ENCODE measurements around the gene FGFR3. TPM values are rescaled to one million over a fixed set of nuclear protein-coding genes. Genes with fewer than 3 reads are reported as not detected.

Gene FGFR3
- total and polyA plus RNA-seq, 9 of the 15 experiments (the other 6 are each of a cell fraction or from before 2014, with no cell fraction given), result 1.2 to 60.4 (median 12.7) TPM

DNA sequence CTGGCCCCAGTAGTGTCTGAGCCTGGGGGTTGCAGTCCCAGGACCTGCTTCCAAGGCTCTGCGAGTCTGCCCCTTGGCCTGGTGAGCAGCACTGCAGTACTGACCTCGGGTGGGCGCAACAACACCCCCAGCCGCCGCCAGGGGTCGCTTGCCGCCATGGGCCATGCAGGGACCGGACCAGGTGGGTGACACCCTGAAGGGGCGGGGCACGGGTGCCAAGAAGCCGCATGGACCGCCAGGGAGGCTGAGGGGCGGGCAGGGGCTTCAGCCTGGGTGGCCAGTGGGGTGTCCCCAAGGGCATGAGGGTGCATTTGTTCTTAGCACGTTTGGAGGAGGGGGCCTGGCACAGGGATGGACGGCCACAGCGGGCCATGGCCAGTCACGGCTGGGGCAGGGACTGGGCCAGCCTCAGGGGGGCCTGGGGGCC, 46.8 kb upstream of the FGFR3 start (continued):
- no peak for TF ChIP-seq SP2 (IDR thresholded peaks at IDR 0.05; ENCODE audit: extremely low read depth, low read depth, low read length, poor library complexity, severe bottlenecking)
- TF ChIP-seq ZNF197 (CRISPR knock-in tag; IDR thresholded peaks at IDR 0.05; ENCODE audit: low read depth), result no peak
- no peak for TF ChIP-seq ERF (CRISPR knock-in tag; IDR thresholded peaks at IDR 0.05)
- TF ChIP-seq MCM2 (IDR thresholded peaks at IDR 0.05; ENCODE audit: low read depth), result no peak
- TF ChIP-seq, protein P1, sequence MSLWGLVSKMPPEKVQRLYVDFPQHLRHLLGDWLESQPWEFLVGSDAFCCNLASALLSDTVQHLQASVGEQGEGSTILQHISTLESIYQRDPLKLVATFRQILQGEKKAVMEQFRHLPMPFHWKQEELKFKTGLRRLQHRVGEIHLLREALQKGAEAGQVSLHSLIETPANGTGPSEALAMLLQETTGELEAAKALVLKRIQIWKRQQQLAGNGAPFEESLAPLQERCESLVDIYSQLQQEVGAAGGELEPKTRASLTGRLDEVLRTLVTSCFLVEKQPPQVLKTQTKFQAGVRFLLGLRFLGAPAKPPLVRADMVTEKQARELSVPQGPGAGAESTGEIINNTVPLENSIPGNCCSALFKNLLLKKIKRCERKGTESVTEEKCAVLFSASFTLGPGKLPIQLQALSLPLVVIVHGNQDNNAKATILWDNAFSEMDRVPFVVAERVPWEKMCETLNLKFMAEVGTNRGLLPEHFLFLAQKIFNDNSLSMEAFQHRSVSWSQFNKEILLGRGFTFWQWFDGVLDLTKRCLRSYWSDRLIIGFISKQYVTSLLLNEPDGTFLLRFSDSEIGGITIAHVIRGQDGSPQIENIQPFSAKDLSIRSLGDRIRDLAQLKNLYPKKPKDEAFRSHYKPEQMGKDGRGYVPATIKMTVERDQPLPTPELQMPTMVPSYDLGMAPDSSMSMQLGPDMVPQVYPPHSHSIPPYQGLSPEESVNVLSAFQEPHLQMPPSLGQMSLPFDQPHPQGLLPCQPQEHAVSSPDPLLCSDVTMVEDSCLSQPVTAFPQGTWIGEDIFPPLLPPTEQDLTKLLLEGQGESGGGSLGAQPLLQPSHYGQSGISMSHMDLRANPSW (CRISPR knock-in tag; IDR thresholded peaks at IDR 0.05), result no peak
- no peak for TF ChIP-seq ZNF707 (CRISPR knock-in tag; conservative IDR thresholded peaks at IDR 0.05)
- no peak for TF ChIP-seq ZNF764 (CRISPR knock-in tag; IDR thresholded peaks at IDR 0.05; ENCODE audit: low read depth)
- no peak for TF ChIP-seq HOXB6 (CRISPR knock-in tag; IDR thresholded peaks at IDR 0.05; ENCODE audit: borderline replicate concordance)
- TF ChIP-seq, protein P2, sequence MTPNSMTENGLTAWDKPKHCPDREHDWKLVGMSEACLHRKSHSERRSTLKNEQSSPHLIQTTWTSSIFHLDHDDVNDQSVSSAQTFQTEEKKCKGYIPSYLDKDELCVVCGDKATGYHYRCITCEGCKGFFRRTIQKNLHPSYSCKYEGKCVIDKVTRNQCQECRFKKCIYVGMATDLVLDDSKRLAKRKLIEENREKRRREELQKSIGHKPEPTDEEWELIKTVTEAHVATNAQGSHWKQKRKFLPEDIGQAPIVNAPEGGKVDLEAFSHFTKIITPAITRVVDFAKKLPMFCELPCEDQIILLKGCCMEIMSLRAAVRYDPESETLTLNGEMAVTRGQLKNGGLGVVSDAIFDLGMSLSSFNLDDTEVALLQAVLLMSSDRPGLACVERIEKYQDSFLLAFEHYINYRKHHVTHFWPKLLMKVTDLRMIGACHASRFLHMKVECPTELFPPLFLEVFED (CRISPR knock-in tag; conservative IDR thresholded peaks at IDR 0.05), result no peak
- TF ChIP-seq CBFA2T2 (conservative IDR thresholded peaks at IDR 0.05), result no peak
- TF ChIP-seq, protein P3, sequence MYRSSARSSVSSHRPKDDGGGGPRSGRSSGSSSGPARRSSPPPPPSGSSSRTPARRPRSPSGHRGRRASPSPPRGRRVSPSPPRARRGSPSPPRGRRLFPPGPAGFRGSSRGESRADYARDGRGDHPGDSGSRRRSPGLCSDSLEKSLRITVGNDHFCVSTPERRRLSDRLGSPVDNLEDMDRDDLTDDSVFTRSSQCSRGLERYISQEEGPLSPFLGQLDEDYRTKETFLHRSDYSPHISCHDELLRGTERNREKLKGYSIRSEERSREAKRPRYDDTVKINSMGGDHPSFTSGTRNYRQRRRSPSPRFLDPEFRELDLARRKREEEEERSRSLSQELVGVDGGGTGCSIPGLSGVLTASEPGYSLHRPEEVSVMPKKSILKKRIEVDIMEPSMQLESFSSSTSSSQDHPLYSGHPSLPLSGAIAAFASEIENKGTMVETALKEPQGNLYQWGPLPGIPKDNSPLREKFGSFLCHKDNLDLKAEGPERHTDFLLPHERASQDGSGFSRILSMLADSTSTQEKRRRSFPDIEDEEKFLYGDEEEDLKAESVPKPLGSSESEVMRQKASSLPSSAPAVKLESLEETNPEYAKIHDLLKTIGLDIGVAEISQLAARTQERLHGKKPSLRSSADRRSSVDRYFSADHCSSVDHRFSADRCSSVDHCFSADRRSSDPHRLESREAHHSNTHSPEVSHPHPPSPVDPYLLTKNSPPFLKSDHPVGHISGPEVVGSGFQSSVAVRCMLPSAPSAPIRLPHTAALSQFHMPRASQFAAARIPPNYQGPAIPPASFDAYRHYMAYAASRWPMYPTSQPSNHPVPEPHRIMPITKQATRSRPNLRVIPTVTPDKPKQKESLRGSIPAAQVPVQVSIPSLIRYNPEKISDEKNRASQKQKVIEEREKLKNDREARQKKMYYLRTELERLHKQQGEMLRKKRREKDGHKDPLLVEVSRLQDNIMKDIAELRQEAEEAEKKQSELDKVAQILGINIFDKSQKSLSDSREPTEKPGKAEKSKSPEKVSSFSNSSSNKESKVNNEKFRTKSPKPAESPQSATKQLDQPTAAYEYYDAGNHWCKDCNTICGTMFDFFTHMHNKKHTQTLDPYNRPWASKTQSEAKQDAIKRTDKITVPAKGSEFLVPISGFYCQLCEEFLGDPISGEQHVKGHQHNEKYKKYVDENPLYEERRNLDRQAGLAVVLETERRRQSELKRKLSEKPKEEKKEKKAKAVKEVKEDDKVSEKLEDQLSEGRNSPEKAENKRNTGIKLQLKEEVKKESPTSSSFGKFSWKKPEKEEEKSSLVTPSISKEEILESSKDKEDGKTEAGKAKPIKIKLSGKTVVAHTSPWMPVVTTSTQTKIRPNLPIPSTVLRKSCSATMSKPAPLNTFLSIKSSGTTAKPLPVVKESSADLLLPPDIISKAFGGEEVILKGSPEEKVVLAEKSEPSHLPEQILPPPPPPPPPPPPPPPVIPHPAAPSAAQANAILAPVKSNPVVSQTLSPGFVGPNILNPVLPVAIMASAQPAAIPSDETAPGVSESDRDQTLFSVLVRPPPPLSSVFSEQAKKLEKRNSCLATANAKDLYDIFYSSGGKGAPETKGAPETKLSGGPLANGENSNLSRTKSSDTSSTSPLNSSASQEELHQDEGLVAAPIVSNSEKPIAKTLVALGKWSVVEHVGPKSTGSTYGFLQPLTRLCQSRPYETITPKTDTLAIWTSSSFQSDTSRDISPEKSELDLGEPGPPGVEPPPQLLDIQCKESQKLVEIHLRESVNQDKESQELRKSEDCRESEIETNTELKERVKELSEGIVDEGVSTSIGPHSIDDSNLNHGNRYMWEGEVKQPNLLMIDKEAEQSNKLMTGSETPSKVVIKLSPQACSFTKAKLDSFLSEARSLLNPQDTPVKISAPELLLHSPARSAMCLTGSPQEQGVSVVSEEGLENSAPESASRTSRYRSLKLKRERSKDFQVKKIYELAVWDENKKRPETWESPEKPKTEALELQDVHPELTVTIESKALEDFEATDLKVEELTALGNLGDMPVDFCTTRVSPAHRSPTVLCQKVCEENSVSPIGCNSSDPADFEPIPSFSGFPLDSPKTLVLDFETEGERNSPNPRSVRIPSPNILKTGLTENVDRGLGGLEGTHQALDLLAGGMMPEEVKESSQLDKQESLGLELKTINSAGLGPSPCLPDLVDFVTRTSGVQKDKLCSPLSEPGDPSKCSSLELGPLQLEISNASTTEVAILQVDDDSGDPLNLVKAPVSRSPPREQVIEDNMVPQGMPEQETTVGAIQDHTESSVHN (IDR thresholded peaks at IDR 0.05; ENCODE audit: borderline replicate concordance in 1 of 2, low read depth in 1 of 2), result no peak
- no peak for TF ChIP-seq ZNF695 (CRISPR knock-in tag; IDR thresholded peaks at IDR 0.05)
- peak; percentile 49 for TF ChIP-seq RBFOX2 (IDR thresholded peaks at IDR 0.05; ENCODE audit: low read depth, low read length)
- no peak for TF ChIP-seq ZFPM2 (CRISPR knock-in tag; IDR thresholded peaks at IDR 0.05)
- TF ChIP-seq HCFC1 (IDR thresholded peaks at IDR 0.05; ENCODE audit: low read depth, low read length), result peak; percentile 30; the same call in 1 of the 2 replicates
- TF ChIP-seq GTF2A2 (tag; IDR thresholded peaks at IDR 0.05), result no peak
- no peak for TF ChIP-seq HNRNPK (IDR thresholded peaks at IDR 0.05; ENCODE audit: low read depth, low read length, poor library complexity, severe bottlenecking)
